HG03460 (cell line): ENCODE measurements around the gene NUFIP1.
"Not testable (repeated sequence)": the region's sequence is repeated elsewhere in the genome, so short reads cannot be mapped to it uniquely, and the experiment has no call there.

Experiments
- ATAC-seq: cut with Tn5 transposase; IDR thresholded peaks from one replicate; pipeline ENCODE4 v1.9.1; 2021; ENCODE audit not compliant: unreplicated experiment

The NUFIP1 gene

DNA sequence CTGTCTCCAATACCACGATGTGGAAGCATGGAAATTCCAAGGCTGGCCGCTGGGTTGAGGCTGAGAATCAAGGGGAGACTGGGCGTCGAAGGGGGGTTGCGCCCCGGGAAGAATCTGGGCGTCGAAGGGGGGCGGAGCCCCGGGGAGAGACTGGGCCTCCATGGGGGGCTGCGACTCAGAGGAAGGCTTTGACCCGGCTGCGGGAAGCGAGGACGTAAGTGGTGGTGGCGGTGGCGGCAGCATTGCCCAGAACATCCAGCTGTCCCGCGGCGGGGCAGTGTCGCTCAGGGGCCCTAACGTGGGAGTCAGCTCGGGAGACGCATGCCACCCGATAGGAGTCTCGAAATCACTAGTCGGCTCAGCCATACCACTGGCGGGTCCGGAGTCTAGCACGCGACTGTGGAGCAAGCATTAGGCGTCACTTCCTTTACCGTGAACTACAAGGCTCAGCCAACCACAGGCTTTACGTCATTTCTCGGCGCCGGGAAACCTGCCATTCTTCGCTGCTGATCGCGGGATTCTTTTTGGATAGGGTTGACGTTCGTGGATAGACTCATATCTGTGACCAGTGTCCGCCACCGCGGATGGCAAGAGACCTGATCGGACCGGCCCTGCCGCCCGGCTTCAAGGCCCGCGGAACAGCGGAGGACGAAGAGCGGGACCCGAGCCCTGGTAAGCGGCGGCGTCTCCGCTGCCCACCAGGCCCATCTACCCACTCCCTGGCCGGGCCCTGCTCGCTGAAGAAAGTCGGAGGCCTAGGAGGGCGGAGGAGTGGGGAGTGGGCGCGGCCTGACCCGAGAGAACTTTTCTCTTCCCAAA lies at the start of gene NUFIP1, which contains the start of gene GPALPP1:
TSS of gene NUFIP1 (minus strand) at position 401 of the 819 bp plus-strand sequence. CDS start at position 366, 35 bp downstream.
TSS of gene GPALPP1 (plus strand) at position 468 of the 819 bp plus-strand sequence. CDS start at position 585, 117 bp downstream.
- peak; percentile 98 for ATAC-seq

DNA sequence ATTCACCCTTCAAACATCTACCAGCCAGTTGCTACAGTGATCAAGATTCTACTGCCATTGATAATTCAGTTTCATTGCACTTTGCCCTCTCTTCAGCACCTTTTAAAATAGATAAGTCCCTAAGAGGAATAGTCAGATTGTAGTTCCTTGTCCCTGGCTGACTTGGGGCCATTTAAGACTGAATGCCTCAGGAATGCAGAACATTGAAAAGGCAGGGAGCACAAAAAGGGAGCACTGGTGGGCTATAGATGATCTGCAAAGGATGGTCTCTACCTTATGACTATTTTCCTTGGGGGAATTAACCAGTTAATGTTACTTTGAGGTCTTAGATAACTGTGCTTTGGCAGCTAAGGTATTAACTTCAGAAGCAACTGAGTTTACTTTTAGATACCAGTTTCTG lies 46.9 kb upstream of the NUFIP1 start:
- no peak for ATAC-seq

DNA sequence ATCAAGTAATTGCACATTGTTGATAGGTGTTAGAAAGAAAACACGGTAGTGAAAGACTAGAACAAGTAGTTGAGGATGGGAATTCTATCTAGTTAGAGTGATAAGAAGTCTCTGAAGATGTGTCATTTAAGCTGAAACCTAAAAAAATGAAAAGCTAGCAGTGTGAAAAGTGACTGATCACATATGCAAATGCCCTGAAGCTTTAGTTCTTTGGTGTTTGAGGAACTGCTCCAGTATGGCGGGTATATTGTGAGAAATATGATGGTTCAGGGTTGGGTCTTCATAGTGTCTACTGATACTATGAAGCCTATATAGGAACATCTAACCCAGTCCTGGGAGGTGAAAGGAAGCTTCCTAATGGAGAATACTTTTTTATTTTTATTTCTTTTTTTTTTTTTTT lies 45.1 kb upstream of the NUFIP1 start:
- ATAC-seq: no peak

DNA sequence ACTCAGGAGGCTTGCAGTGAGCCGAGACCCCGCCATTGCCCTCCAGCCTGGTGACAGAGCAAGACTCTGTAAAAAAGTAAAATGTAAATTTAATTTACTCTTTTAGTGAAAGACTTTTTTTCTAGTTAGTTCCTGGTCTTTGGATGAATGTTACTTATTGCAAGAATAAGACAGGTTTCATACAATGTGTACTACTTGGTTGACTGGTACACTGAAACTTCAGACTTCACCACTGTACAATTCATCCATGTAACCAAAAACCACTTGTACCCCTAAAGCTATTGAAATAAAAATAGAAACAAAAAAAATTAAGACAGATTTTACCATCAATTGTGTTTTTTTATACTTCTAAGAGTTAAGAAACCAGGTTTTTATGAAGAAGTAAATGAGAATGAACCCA lies 35.6 kb upstream of the NUFIP1 start:
- no peak for ATAC-seq

DNA sequence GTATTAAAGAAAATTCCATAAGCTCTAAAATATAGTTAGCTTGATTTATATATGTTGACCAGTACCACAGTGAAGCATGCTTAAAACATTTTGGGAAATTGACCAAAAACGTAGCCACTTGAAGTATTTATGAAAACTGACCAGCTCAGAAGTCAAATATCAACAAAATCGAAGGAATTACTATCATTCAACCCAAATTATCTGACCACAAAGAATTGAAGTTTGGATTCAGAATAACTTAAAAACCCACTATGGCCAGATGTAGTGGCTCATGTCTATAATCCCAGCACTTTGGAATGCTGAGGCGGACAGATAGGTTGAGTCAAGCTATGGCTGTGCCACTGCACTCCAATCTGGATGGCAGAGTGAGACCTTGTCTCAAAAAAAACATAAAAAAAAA lies 32.0 kb upstream of the NUFIP1 start:
- ATAC-seq: no peak

DNA sequence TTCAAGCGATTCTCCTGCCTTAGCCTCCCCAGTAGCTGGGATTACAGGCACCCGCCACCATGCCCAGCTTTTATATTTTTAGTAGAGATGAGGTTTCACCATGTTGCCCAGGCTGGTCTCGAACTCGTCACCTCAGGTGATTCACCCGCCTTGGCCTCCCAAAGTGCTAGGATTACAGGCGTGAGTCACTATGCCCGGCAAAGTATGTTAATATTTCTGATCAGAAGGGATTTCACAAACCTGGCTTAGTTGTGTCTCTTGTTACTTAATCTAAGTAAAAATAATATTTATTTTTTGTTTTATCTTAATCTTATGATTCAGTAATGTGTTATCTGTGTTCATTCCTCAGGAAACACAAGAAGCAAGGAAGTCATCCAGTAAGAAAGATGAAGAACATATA lies 30.7 kb upstream of the NUFIP1 start:
- not testable (repeated sequence) for ATAC-seq

DNA sequence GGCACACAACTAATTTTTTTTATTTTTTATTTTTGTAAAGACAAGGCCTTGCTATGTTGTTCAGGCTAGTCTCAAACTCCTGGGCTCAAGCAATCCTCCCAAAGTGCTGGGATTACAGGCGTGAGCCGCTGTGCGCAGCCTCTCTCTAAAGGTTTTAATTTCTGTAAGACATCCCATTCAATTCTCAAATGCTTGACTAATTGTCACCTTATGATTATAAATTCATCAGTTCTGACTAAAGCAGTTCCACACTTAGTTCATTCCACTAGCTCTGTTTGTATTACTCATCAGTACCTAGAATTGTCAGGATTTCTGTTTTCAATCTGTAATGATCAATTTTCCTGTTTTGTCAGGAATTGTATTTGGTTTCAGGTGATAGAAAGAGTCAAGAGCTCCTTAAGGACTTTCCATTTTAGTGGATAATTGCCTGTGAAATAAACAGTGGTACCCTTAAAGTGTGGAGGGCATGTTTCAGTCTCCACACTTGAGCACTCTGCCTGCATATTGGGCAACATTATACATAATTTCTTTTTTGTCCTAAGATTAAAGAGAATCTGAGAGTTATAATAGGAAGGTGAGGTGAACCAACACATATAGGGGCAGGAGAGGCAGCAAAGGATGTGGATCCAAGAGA lies 27.6 kb upstream of the NUFIP1 start:
- ATAC-seq: no peak

DNA sequence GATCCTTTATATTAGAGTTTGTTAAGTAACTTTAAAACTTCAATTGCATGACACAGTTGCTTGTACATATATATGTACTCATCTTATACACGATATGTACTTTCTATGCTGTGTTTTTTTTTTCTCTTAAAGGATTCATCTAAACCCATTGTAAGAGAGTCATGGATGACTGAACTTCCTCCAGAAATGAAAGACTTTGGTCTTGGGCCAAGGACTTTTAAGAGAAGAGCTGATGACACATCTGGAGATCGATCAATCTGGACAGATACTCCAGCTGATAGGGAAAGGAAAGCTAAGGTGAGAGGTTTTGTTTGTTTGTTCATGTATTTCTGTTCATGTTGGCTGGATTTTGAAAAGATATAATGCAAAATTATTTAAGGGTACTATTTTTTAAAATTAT lies 26.0 kb upstream of the NUFIP1 start:
- ATAC-seq: no peak

DNA sequence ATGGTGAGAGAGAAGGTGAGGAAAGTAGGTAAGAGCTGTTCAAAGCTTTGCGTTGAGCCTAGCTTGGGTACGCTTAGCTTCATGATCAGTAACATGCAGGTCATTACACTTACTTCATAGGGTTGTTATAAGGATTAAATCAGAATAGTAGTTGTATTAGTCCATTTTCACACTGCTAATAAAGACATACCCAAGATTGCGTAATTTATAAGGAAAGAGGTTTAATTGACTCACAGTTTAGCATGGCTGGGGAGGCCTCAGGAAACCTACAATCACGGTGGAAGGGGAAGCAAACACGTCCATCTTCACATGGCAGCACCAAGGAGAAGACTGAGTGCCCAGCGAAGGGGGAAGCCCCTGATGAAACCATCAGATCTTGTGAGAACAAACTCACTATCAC lies 21.9 kb upstream of the NUFIP1 start:
- no peak for ATAC-seq

DNA sequence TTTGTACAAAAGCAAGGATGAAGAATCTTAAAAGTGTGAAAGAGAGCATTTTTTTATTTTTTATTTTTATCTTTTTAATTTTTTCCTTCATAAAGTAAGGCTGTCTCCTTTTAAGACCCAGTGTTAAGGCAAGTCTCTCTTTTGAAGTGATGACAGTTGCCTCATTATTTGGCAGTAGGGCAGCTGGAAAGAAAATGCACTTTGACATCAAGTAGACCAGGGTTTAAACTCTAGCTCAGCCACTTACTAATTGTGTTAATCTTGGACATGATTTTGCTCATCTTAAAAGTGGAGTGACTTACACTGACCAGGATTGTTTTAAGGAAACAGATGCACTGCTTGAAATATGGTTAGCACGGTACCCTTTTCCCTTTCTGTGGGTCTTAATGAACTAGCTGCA lies 18.6 kb upstream of the NUFIP1 start:
- no peak for ATAC-seq

DNA sequence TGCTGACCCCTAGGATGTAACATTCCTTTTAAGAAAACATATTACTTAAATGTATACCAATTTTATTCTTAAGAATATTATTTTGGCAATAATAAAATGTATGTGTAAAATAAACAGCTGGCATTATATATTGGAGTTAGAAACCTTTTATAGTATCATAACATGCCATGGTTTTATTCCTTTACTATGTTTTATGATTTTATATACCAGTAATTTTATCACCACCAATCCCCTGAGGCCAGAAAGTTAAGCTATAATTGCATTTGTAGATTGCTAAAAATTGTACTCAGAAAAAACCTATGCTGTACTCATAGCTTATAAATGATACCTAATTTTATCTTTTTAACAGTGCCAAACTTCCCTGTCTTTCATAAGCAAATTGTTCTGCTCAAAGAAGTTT lies 18.0 kb upstream of the NUFIP1 start:
- ATAC-seq: no peak

DNA sequence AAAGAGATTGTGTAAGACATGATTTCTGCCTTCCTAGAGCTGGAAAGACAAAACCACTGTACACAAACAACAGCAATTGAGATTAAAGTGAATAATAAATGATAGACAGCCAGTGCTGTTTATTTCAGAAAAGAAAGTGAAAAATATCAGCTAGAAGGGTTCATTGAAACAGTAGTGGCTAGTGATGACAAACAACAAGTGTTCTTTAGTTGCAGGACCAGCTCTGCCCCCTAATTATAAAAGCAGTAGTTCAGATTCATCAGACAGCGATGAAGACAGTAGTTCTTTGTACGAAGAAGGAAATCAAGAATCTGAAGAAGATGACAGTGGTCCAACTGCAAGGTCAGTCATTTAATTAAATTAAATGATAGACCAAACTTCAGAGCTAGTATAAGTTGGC lies 14.8 kb upstream of the NUFIP1 start:
- no peak for ATAC-seq

DNA sequence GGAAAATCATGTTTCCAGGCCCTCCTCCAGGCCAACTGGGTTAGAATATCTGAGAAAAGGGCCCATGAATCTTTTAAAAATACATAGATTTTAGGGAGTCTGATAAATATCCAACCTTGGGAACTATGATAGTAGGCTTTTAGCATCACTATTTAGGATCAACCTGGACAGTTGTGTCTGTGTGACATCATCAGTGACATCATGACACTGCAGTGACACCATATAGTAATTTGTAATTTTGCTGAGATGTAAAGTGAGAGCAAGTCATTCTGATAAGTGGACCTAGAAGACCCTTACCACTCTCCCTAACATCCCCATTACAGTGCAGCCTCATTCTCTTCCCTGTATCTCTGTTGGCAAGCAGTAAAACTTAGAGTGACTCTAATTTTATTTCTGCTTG lies 14.1 kb upstream of the NUFIP1 start:
- no peak for ATAC-seq

DNA sequence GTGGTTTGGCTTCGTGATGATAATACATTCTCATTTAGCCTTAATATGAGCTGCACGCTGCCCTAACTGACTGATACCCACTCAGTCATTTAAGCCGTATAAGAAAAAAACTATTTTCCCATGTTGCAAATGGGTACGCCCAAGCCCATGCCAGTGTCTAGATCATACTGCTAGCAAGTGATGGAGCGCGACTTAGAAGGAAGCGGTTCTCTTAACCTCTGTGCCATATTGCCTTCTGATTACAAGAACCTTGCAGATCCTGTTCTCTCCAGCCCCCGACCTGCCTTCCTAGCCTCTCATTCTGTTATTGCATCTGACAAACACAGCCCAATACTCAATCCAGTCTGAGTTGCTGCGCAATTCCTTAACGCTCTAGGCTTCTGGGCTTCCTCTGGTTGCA lies 670 bp upstream of the NUFIP1 start:
- ATAC-seq: peak; percentile 5

DNA sequence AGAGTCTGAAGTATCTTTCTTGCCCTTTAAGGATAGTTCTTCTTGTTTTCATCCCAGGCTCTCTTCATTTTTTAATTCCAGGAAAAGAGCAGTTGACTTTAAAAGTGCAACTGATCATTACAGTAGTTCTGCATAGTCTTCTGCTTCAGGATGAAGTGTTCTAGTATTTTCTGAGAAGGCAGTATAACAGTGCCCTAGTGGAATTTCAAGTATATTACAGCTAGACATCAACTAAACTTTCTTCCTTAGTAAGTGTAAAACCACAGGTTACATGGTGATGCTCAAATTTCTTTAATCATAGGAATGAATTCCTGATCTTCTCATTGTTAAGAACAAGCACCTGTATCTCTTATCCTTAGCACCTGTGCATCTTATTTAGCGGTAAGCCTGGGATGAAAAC lies 10.9 kb downstream of the NUFIP1 start:
- ATAC-seq: no peak

DNA sequence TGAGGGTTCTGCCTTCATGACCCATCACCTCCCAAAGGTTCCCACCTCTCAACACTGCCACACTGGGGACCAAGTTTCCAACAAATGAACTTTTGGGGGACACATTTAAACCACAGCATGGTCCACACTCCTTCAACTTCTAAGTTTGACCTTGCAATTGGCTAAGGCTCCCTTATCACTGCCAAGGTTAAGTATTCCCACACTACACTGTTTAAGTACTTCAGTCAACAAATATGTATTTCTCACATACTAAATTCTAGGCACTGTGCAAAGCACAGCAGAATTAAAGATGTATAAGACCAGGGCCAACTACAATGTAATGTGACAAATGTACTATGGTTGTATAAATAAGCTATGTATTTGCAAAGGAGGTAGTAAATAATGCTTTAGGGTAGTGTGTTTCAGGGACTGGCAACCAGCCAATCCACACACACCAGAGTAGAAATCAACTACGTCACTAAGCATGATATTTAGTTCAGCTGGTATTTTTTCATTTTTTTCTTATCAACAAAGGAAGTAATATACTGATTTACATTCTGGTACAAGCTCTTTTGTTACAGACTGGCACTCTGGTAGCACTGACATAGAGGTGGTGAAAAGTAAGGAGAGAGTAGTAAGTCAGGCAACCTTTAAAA lies 12.2 kb downstream of the NUFIP1 start:
- ATAC-seq: no peak

DNA sequence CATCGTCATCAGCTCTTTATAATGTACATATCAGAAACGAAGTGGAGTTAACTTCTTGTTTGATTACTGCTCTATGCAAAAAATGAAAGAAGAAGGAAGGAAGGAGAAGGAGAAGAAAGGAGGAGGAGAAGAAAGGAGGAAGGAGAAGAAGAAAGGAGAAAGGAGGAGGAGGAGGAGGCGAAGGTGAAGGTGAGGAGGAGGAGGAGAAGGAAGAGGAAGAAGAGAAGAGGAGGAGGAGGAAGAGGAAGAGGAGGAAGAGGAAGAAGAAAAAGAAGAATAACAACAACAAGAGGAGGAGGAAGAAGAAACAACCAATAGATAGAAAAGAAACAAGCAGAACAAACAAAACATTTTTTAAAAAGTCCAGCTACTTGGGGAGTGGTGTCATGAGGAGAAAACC lies 13.1 kb downstream of the NUFIP1 start:
- no peak for ATAC-seq

DNA sequence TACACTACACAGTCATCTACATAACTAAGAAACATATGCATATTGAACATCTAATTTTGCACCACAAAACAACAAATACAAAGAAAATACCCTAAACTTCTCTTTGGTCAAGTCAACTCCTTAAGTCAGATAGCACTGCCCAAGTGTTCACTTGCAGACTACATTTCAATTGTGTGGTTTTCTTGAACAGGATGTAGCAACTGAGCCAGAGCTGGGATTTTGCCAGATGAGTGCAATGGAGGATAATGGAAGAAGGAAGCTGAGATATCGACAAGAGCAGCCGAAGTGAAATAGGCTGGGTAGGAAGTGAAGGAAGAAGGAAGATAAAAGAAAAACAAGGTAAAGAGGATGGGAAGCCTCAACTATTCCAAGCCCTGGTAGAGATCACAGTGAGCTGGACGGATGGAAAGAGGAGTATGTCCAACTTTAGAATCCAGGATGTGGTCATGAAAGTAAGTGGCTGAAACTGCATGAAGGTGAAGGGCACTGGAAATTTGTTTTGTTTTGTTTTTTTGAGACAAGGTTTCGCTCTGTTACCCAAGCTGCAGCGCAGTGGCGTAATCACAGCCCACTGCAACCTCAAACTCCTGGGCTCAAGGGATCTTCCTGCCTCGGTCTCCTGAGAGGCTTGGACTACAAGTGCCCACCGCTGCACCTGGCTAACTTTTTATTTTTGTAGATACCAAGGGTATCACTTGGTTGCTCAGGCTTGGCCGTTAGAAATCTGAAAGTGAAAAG lies 15.0 kb downstream of the NUFIP1 start:
- peak; percentile 56 for ATAC-seq

DNA sequence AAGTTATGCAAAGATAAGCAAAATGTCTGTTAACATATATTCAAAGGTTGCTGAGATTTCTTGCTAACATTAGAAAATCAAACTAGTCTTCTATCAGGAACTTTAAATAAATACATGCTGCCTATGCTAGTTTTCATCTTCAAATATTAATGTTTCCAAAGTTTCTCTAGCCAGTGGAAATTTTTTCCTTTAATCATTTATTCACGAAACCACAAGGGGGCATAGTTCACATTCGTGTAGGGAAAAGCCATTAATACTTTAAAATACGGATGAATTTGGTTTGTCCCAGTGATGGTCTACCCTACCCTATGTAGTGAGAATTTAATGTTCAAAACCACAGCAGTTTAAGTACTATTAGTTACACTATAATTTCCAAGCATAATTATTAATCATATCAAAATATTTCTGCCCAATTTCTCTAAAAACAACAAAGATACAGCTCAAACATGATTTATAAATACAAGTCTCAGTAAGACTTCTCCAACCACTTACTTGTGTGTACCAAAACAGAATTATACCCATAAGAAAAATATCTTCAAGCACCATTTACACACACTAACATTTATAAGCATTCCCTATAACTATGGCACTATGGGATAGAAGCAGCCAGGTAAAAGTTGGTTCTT lies 16.2 kb downstream of the NUFIP1 start:
- ATAC-seq: no peak

DNA sequence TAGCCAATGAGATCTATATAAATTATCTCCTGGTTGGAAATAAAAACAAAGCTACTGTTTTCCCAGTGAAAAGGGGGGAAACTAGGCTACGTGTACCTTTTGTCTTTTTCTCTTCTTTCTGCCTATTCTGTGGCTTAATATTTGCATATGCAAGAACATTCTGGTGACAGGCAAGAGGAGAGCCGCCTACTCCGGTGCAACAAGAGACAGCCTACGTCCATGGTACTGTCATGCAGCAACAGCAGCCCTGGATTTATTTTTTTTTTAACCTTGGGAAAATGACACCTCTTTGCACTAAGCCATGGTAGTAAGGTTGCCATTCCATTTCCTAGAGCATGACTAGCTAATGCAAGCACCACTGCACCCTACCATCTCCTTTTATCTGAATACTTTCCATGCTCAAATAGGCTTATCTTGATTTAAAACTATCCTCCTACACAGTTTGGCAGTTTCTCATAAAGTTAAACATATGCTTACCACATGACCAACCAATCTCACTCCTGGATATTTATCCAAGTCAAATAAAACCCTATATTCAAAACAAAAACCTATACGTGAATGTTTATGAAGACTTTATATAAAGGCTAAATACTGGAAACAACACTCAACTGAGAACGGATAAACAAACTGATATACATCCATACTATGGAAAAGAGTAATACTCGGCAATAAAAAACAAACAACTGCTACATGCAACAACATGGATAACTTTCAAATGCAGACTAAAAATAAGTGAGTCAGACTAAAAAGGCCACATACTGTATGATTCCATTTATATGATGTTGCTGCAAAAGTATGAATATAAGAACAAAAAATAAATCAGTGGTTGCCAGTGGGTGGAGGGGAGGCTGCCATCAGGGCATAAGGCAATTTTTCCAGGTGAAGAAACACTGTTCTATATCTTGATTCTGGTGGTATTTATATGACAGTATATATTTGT lies 17.3 kb downstream of the NUFIP1 start:
- no peak for ATAC-seq
